Parathyroid adenoma (tissue), 2 donors: ENCODE measurements around the gene TBC1D5.
"Not testable (repeated sequence)": the region's sequence is repeated elsewhere in the genome, so short reads cannot be mapped to it uniquely, and the experiment has no call there.

Source experiments
- H2AFZ ChIP-seq: fragments of 300-600 bp; sonication (generic); one replicate; pipeline ENCODE4 v1.7.0; 2017; ENCODE audit warnings: antibody characterized with exemption, mild to moderate bottlenecking
- H3K27ac ChIP-seq: fragments of 300-600 bp; sonication (generic); one replicate; pipeline ENCODE4 v1.7.0; 2017
- H3K27me3 ChIP-seq: fragments of 300-600 bp; sonication (generic); one replicate; pipeline ENCODE4 v1.7.0; 2017; ENCODE audit warnings: low read length; ENCODE audit not compliant: control insufficient read depth, insufficient read depth
- H3K36me3 ChIP-seq: fragments of 300-600 bp; sonication (generic); one replicate; pipeline ENCODE4 v1.7.0; 2017; ENCODE audit warnings: low read length; ENCODE audit not compliant: control insufficient read depth, insufficient read depth
- H3K4me1 ChIP-seq: fragments of 300-600 bp; sonication (generic); one replicate; pipeline ENCODE4 v1.7.0; 2017; ENCODE audit warnings: control low read depth
- H3K4me2 ChIP-seq: fragments of 300-600 bp; sonication (generic); one replicate; pipeline ENCODE4 v1.7.0; 2017; ENCODE audit warnings: low read length
- H3K4me3 ChIP-seq: fragments of 300-600 bp; sonication (generic); one replicate; pipeline ENCODE4 v1.7.0; 2017; ENCODE audit warnings: low read depth, low read length
- H3K79me2 ChIP-seq: fragments of 300-600 bp; sonication (generic); one replicate; pipeline ENCODE4 v1.7.0; 2017; ENCODE audit warnings: control low read depth
- H3K9ac ChIP-seq: fragments of 300-600 bp; sonication (generic); one replicate; pipeline ENCODE4 v1.7.0; 2017; ENCODE audit warnings: mild to moderate bottlenecking
- H3K9me3 ChIP-seq: fragments of 300-600 bp; sonication (generic); one replicate; pipeline ENCODE4 v1.7.0; 2017; ENCODE audit warnings: low read length; ENCODE audit not compliant: control insufficient read depth
- CTCF ChIP-seq: fragments of 300-600 bp; sonication (generic); IDR thresholded peaks from one replicate; pipeline ENCODE4 v1.7.0; 2017; ENCODE audit warnings: antibody characterized with exemption, mild to moderate bottlenecking
- donor health status: primary hyperparathyroidism.

The TBC1D5 gene

GRCh38 chr3:17535274-17535673, 207.2 kb downstream of the TBC1D5 start:
- no peaks in the 10 kb centered on the region for H3K79me2 ChIP-seq
- no peaks in the 10 kb centered on the region for H3K4me1 ChIP-seq
- no peak overlapping the region for H3K9ac ChIP-seq
- H3K9me3 ChIP-seq, result no peaks in the 10 kb centered on the region
- H3K27ac ChIP-seq, result no peak overlapping the region
- H3K36me3 ChIP-seq, result no peaks in the 10 kb centered on the region
- TF ChIP-seq CTCF, result no peak
- H3K4me3 ChIP-seq, result no peak overlapping the region
- H3K27me3 ChIP-seq, result no peaks in the 10 kb centered on the region
- H2AFZ ChIP-seq, result no peak overlapping the region
- no peak overlapping the region for H3K4me2 ChIP-seq

- not testable (repeated sequence) for H3K9me3 ChIP-seq, H3K27me3 ChIP-seq, H3K4me2 ChIP-seq, H3K4me1 ChIP-seq, H3K4me3 ChIP-seq, H3K9ac ChIP-seq, H2AFZ ChIP-seq, H3K27ac ChIP-seq, H3K36me3 ChIP-seq, H3K79me2 ChIP-seq
These were observed 210.0 kb downstream of the TBC1D5 start for GRCh38 chr3:17532446-17532845.

GRCh38 chr3:17529677-17530076, 212.8 kb downstream of the TBC1D5 start:
- Histone ChIP-seq H3K27me3 (no peaks in the 10 kb centered on the region), H3K4me1 (no peaks in the 10 kb centered on the region), H3K9ac (no peak overlapping the region), H3K79me2 (no peaks in the 10 kb centered on the region), H3K4me3 (no peak overlapping the region), H3K36me3 (no peaks in the 10 kb centered on the region), H3K9me3 (no peaks in the 10 kb centered on the region), H3K4me2 (no peak overlapping the region), H2AFZ (no peak overlapping the region), H3K27ac (no peak overlapping the region)
- no peak for TF ChIP-seq CTCF

GRCh38 chr3:17518189-17519059, 224.0 kb downstream of the TBC1D5 start:
- H3K4me2 ChIP-seq, result no peak overlapping the region
- no peaks in the 10 kb centered on the region for H3K36me3 ChIP-seq
- no peak overlapping the region for H3K27ac ChIP-seq
- no peak for TF ChIP-seq CTCF
- no peaks in the 10 kb centered on the region for H3K27me3 ChIP-seq
- no peaks in the 10 kb centered on the region for H3K79me2 ChIP-seq
- H2AFZ ChIP-seq, result no peak overlapping the region
- H3K9ac ChIP-seq, result no peak overlapping the region
- H3K9me3 ChIP-seq, result no peaks in the 10 kb centered on the region
- H3K4me3 ChIP-seq, result no peak overlapping the region
- H3K4me1 ChIP-seq, result peaks cover 2% of the 10 kb centered on the region

GRCh38 chr3:17515445-17516234, 226.8 kb downstream of the TBC1D5 start:
- H3K4me2 ChIP-seq, result no peak overlapping the region
- no peaks in the 10 kb centered on the region for H3K36me3 ChIP-seq
- TF ChIP-seq CTCF, result no peak
- no peak overlapping the region for H3K4me3 ChIP-seq
- H2AFZ ChIP-seq, result no peak overlapping the region
- peaks cover 2% of the 10 kb centered on the region for H3K4me1 ChIP-seq
- no peak overlapping the region for H3K9ac ChIP-seq
- H3K27me3 ChIP-seq, result no peaks in the 10 kb centered on the region
- no peak overlapping the region for H3K27ac ChIP-seq
- H3K79me2 ChIP-seq, result no peaks in the 10 kb centered on the region
- no peaks in the 10 kb centered on the region for H3K9me3 ChIP-seq
